ENCODE measurements around the gene EFHC2.

DNA sequence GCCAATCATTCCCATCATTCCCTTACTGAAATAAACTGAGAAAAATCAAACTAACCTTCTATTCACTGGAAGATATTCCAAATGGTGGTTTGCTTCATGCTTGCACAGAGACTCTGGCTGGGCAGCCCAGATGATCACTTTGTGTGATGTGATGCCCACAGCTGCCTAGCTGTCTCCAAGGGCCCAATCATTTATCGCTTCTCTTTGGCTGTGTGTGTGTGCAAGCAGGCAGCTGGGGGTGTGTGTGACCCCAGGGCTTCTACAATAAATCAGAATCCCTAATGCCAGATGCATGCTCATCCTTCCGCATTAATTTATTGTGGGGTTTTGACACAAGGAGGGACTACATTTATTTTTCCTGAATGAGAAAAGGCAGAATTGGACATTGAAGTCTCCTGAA, 230.1 kb downstream of the EFHC2 start:
- no peak for TF ChIP-seq ZNF274 (IDR thresholded peaks at IDR 0.05; ENCODE audit: low read depth, low read length)
- no peak for TF ChIP-seq YY1 (IDR thresholded peaks at IDR 0.05; ENCODE audit: insufficient read depth, insufficient read length)
